ENCODE data around the gene UBR7. TPM values are rescaled to one million over a fixed set of nuclear protein-coding genes. Genes with fewer than 3 reads are reported as not detected.

Gene UBR7
- total and polyA plus RNA-seq, 2 donors from 2014 or later: 14.3 to 23.6 TPM

GRCh38 chr14:93207468-93208308, 632 bp downstream of the UBR7 start:
- H3K9ac ChIP-seq (ENCODE audit: low read length in 3 of 3): peak overlapping the region; percentile 55 to 80 (median 79)
- peaks cover 0 to 8% (median 6%) of the 10 kb centered on the region in 3 donors for H3K36me3 ChIP-seq (ENCODE audit: control insufficient read depth in 2 of 3, insufficient read depth in 3 of 3, low read length in 3 of 3)
- peaks cover 2 to 7% (median 4%) of the 10 kb centered on the region in 3 donors for H3K4me1 ChIP-seq (ENCODE audit: control insufficient read depth in 2 of 3, insufficient read depth in 2 of 3, low read depth in 1 of 3, low read length in 3 of 3)
- peak; percentile 54 for TF ChIP-seq CTCF (IDR thresholded peaks at IDR 0.05; ENCODE audit: borderline replicate concordance, extremely low read depth, insufficient read depth)
- no peak for FAIRE-seq
- H3K9me3 ChIP-seq (ENCODE audit: control insufficient read depth in 2 of 3, insufficient read depth in 1 of 3, low read length in 3 of 3): no peaks in the 10 kb centered on the region
- peak overlapping the region; percentile 80 to 89 (median 80) for H3K4me3 ChIP-seq (ENCODE audit: low read length in 3 of 3)
- H3K27ac ChIP-seq (ENCODE audit: low read depth in 2 of 2, low read length in 2 of 2): peak overlapping the region; percentile 72 to 73
- intact Hi-C loops (cut with DNase I): no loop called here
- DNase-seq: peak in 4 of 5 donors; percentile 36 to 80 (median 62)
- H3K27me3 ChIP-seq (ENCODE audit: control insufficient read depth, insufficient read depth, low read length): no peaks in the 10 kb centered on the region

- peaks cover 0 to 23% (median 13%) of the 10 kb centered on the region in 3 donors for H3K36me3 ChIP-seq (ENCODE audit: control insufficient read depth in 2 of 3, insufficient read depth in 3 of 3, low read length in 3 of 3)
- H3K4me1 ChIP-seq (ENCODE audit: control insufficient read depth in 2 of 3, insufficient read depth in 2 of 3, low read depth in 1 of 3, low read length in 3 of 3): peaks cover 2 to 5% (median 4%) of the 10 kb centered on the region in 3 donors
- no peak overlapping the region for H3K9ac ChIP-seq (ENCODE audit: low read length in 3 of 3)
- H3K27me3 ChIP-seq (ENCODE audit: control insufficient read depth, insufficient read depth, low read length): no peaks in the 10 kb centered on the region
- no peak for DNase-seq
- no peak overlapping the region for H3K27ac ChIP-seq (ENCODE audit: low read depth in 2 of 2, low read length in 2 of 2)
- no peak for TF ChIP-seq CTCF (IDR thresholded peaks at IDR 0.05; ENCODE audit: borderline replicate concordance, extremely low read depth, insufficient read depth)
- no peak overlapping the region for H3K4me3 ChIP-seq (ENCODE audit: low read length in 3 of 3)
- no peaks in the 10 kb centered on the region for H3K9me3 ChIP-seq (ENCODE audit: control insufficient read depth in 2 of 3, insufficient read depth in 1 of 3, low read length in 3 of 3)
- no peak for FAIRE-seq
- intact Hi-C loops (cut with DNase I): no loop called here
Observed at GRCh38 chr14:93212432-93212831, 5.4 kb downstream of the UBR7 start.

- no peak overlapping the region for H3K9ac ChIP-seq (ENCODE audit: low read length in 3 of 3)
- H3K36me3 ChIP-seq (ENCODE audit: control insufficient read depth in 2 of 3, insufficient read depth in 3 of 3, low read length in 3 of 3): peaks cover 0 to 23% (median 14%) of the 10 kb centered on the region in 3 donors
- intact Hi-C loops (cut with DNase I): no loop called here
- H3K4me3 ChIP-seq (ENCODE audit: low read length in 3 of 3): no peak overlapping the region
- no peak overlapping the region for H3K27ac ChIP-seq (ENCODE audit: low read depth in 2 of 2, low read length in 2 of 2)
- no peaks in the 10 kb centered on the region for H3K27me3 ChIP-seq (ENCODE audit: control insufficient read depth, insufficient read depth, low read length)
- FAIRE-seq (no peak), DNase-seq (no peak)
- TF ChIP-seq CTCF (IDR thresholded peaks at IDR 0.05; ENCODE audit: borderline replicate concordance, extremely low read depth, insufficient read depth): no peak
- H3K4me1 ChIP-seq (ENCODE audit: control insufficient read depth in 2 of 3, insufficient read depth in 2 of 3, low read depth in 1 of 3, low read length in 3 of 3): no peaks in the 10 kb centered on the region
- no peaks in the 10 kb centered on the region for H3K9me3 ChIP-seq (ENCODE audit: control insufficient read depth in 2 of 3, insufficient read depth in 1 of 3, low read length in 3 of 3)
Observed at GRCh38 chr14:93214598-93214997, 7.5 kb downstream of the UBR7 start.
